Mesenchymal stem cell (in vitro differentiated cells and primary cell): ENCODE measurements around the gene ARHGAP4.

Experiments used
- DNase-seq: peaks from one replicate; pipeline ENCODE4 v3.0.0-alpha.2; 2013
- H2AFZ ChIP-seq: one replicate; pipeline ENCODE4 v1.6.1; 2013; ENCODE audit warnings: low read depth, mild to moderate bottlenecking, control low read depth, inconsistent platforms, low read length, moderate library complexity
- H2AK5ac ChIP-seq: 2 replicates; pipeline ENCODE4 v1.6.1; 2013; ENCODE audit warnings: low read length, moderate library complexity, mild to moderate bottlenecking, inconsistent platforms; ENCODE audit not compliant: severe bottlenecking
- H2BK120ac ChIP-seq: one replicate; pipeline ENCODE4 v1.6.1; 2013; ENCODE audit warnings: low read depth, mild to moderate bottlenecking, inconsistent platforms, low read length, moderate library complexity
- H2BK12ac ChIP-seq, 2 experiments: one replicate each; pipeline ENCODE4 v1.6.1; 2013; ENCODE audit warnings: inconsistent platforms in 2 of 2, low read length in 2 of 2, mild to moderate bottlenecking in 2 of 2, moderate library complexity in 2 of 2, control low read depth in 1 of 2
- H2BK15ac ChIP-seq: one replicate; pipeline ENCODE4 v1.6.1; 2013; ENCODE audit warnings: mild to moderate bottlenecking, low read depth, inconsistent platforms; ENCODE audit not compliant: poor library complexity, severe bottlenecking
- H2BK5ac ChIP-seq: 2 replicates; pipeline ENCODE4 v1.6.1; 2013; ENCODE audit warnings: low read depth, mild to moderate bottlenecking, low read length, control low read depth, inconsistent platforms; ENCODE audit not compliant: poor library complexity, severe bottlenecking
- H3K14ac ChIP-seq, 2 experiments: one replicate each; pipeline ENCODE4 v1.6.1; 2013; ENCODE audit warnings: inconsistent platforms in 2 of 2, low read length in 2 of 2, control low read depth in 1 of 2, mild to moderate bottlenecking in 1 of 2, moderate library complexity in 1 of 2
- H3K18ac ChIP-seq, 2 experiments: one replicate each; pipeline ENCODE4 v1.6.1; 2013; ENCODE audit warnings: inconsistent platforms in 2 of 2, low read length in 2 of 2, control low read depth in 1 of 2, low read depth in 1 of 2, mild to moderate bottlenecking in 1 of 2
- H3K23ac ChIP-seq, 2 experiments: one replicate each; pipeline ENCODE4 v1.6.1; 2013; ENCODE audit warnings: inconsistent platforms in 2 of 2, low read length in 2 of 2, mild to moderate bottlenecking in 2 of 2, moderate library complexity in 2 of 2, control low read depth in 1 of 2
- H3K27ac ChIP-seq: 2 replicates; pipeline ENCODE4 v1.5.1; 2013; ENCODE audit warnings: mild to moderate bottlenecking, moderate library complexity, low read length, control low read depth, inconsistent platforms; ENCODE audit not compliant: poor library complexity, severe bottlenecking
- H3K27me3 ChIP-seq, 2 experiments: 2 replicates each; pipeline versions ENCODE4 v1.6.1 to v1.7.0; 2013; ENCODE audit warnings: low read length in 2 of 2, mild to moderate bottlenecking in 2 of 2, moderate library complexity in 2 of 2, control low read depth in 1 of 2, inconsistent platforms in 1 of 2; ENCODE audit not compliant: control insufficient read depth in 1 of 2, insufficient read depth in 1 of 2
- H3K36me3 ChIP-seq, 2 experiments: 2 replicates each; pipeline versions ENCODE4 v1.6.1 to v1.7.0; 2013; ENCODE audit warnings: low read length in 2 of 2, control low read depth in 1 of 2, inconsistent platforms in 1 of 2, low read depth in 1 of 2, mild to moderate bottlenecking in 1 of 2; ENCODE audit not compliant: insufficient read depth in 2 of 2, control insufficient read depth in 1 of 2
- H3K4ac ChIP-seq, 2 experiments: one replicate each; pipeline ENCODE4 v1.6.1; 2013; ENCODE audit warnings: inconsistent platforms in 2 of 2, low read length in 2 of 2, mild to moderate bottlenecking in 2 of 2, moderate library complexity in 2 of 2, control low read depth in 1 of 2, low read depth in 1 of 2
- H3K4me1 ChIP-seq: 2 replicates; pipeline ENCODE4 v1.6.1; 2013; ENCODE audit warnings: low read depth, low read length, control low read depth; ENCODE audit not compliant: control insufficient read depth, insufficient read depth
- H3K4me2 ChIP-seq: 2 replicates; pipeline ENCODE4 v1.6.1; 2013; ENCODE audit warnings: low read length, mild to moderate bottlenecking, inconsistent platforms; ENCODE audit not compliant: poor library complexity, severe bottlenecking
- H3K4me3 ChIP-seq, 2 experiments: 2 replicates each; pipeline versions ENCODE4 v1.5.1 to v1.7.0; 2013; ENCODE audit warnings: low read length in 2 of 2, mild to moderate bottlenecking in 2 of 2, control low read depth in 1 of 2, low read depth in 1 of 2; ENCODE audit not compliant: insufficient read depth in 1 of 2
- H3K79me1 ChIP-seq: replicated peaks from 2 replicates; pipeline ENCODE4 v1.6.1; 2013; ENCODE audit warnings: mild to moderate bottlenecking, control low read depth, low read length, inconsistent platforms; ENCODE audit not compliant: poor library complexity, severe bottlenecking
- H3K9ac ChIP-seq: 2 replicates; pipeline ENCODE4 v1.7.0; 2013; ENCODE audit warnings: mild to moderate bottlenecking, low read length, moderate library complexity
- H3K9me3 ChIP-seq: 2 replicates; pipeline ENCODE4 v1.7.0; 2013; ENCODE audit warnings: mild to moderate bottlenecking, low read length; ENCODE audit not compliant: control insufficient read depth
- H4K8ac ChIP-seq: one replicate; pipeline ENCODE4 v1.6.1; 2013; ENCODE audit warnings: inconsistent platforms, mild to moderate bottlenecking, low read length, moderate library complexity
- H4K91ac ChIP-seq: one replicate; pipeline ENCODE4 v1.6.1; 2013; ENCODE audit warnings: mild to moderate bottlenecking, low read length, inconsistent platforms
- WGBS: methylation state at CpG from one replicate; pipeline ENCODE4 v1.1.7; 2013; ENCODE audit warnings: mixed read lengths; 5-methylcytosine and 5-hydroxymethylcytosine counted together

Gene ARHGAP4

DNA sequence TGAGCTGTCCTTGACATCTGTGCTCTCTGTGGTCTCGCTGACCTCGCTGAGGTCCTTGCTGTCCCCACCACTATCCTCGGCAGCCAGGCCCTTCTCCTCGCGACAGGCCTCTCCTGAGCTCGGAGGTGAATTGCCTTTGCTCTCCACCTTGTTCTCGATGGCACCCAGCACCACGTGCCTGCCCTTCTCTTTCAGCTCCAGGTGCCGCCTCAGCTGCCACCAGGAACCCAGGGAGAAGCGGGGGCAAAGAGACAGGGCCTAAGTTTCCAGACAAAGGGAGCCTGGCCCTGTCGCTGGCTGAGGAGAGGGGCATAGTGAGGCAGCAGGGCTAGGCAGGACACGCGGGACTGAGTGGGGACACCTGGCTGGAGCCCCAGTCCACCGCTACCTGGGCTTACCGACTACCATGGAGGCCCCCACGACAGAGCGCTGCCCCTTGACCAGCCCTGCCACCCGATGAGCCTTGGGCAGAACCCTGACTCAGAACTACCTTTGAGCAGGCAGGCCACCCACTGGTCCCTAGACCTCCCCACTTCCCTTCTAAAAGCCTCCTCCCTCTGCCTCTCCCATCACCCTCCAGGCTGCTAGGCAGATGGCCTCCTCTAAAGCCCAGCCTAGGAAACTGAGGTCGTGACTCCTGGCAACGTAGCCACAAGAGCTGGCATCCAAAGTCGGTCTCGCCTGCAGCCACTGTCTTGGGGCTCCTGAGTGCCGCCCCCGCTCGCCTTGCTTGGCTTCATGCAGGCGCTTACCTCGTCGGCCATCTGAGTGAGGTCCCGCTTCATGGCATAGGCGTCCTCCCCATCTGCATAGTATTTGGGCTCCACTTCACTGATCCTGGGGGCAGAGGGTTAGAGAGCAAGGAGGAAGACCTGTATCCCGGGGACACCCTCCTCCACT lies 4.2 kb upstream of the ARHGAP4 start:
- Histone ChIP-seq H3K4ac (no peak overlapping the region), H3K23ac (no peak overlapping the region), H2BK12ac (no peak overlapping the region), H4K91ac (no peak overlapping the region), H3K27ac (no peak overlapping the region), H3K27me3 (peaks cover 0 to 10% of the 10 kb centered on the region in 2 experiments), H2BK120ac (no peak overlapping the region), H4K8ac (no peak overlapping the region), H3K79me1 (peaks cover 5% of the 10 kb centered on the region), H2AK5ac (no peak overlapping the region), H3K36me3 (peaks cover 34 to 37% of the 10 kb centered on the region in 2 experiments), H3K14ac (no peak overlapping the region), H2BK15ac (no peak overlapping the region), H3K4me3 (no peak overlapping the region), H3K18ac (no peak overlapping the region), H3K9ac (no peak overlapping the region), H3K4me2 (no peak overlapping the region), H3K9me3 (no peaks in the 10 kb centered on the region), H2AFZ (no peak overlapping the region), H2BK5ac (no peak overlapping the region), H3K4me1 (peaks cover 23% of the 10 kb centered on the region)
- WGBS, result 89% methylated on average over 25 of the region's 31 CpGs
- no peak for DNase-seq

DNA sequence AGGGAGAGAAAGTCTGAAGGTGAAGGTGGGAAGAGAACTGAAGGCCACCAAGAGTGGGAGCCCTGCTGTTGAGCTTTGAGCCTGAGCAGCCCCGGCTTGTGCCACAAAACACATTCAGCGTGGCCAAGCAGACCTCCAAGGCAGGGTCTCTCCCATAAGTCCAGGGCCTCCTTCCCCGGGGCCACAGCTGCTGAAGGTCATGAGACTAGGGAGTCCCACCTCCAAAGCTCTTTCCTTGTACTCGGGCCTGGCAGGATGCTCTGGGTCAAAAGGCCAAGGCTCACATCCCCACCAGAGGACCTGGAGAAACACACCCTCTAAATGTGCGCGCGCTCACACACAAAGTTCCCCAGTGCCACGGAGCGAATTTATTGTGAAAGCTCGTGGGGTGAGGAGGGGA lies 3.5 kb upstream of the ARHGAP4 start:
- Histone ChIP-seq H2AK5ac (no peak overlapping the region), H3K4ac (no peak overlapping the region), H3K27ac (no peak overlapping the region), H3K18ac (no peak overlapping the region), H3K27me3 (peaks cover 0 to 16% of the 10 kb centered on the region in 2 experiments), H3K9me3 (no peaks in the 10 kb centered on the region), H2BK120ac (no peak overlapping the region), H2BK12ac (no peak overlapping the region), H3K36me3 (peaks cover 34 to 37% of the 10 kb centered on the region in 2 experiments), H3K4me1 (peaks cover 22% of the 10 kb centered on the region), H4K91ac (no peak overlapping the region), H2AFZ (no peak overlapping the region), H2BK5ac (no peak overlapping the region), H3K14ac (no peak overlapping the region), H3K23ac (no peak overlapping the region), H3K4me2 (no peak overlapping the region), H2BK15ac (no peak overlapping the region), H4K8ac (no peak overlapping the region), H3K79me1 (peaks cover 5% of the 10 kb centered on the region), H3K4me3 (no peak overlapping the region), H3K9ac (no peak overlapping the region)
- WGBS, result 87% methylated on average over 4 of the region's 10 CpGs
- no peak for DNase-seq

DNA sequence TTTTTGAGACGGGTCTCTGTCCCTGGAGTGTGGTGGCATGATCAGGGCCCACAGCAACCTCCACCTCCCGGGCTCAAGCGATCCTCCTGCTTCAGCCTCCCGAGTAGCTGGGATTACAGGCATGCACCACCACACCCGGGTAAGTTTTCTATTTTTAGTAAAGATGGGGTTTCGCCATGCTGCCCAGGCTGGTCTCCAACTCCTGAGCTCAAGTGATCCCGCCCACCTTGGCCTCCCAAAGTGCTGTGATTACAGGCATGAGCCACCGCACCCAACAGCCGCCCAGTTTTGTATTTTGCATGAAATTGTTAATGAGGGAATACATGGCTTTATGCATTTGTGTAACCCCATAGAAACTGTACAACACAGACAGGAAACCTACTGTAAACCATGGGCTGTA lies 2.8 kb upstream of the ARHGAP4 start:
- H3K79me1 ChIP-seq, result peaks cover 5% of the 10 kb centered on the region
- peaks cover 0 to 23% of the 10 kb centered on the region in 2 experiments for H3K27me3 ChIP-seq
- no peak overlapping the region for H2AK5ac ChIP-seq
- H2BK15ac ChIP-seq, result no peak overlapping the region
- H3K18ac ChIP-seq, result no peak overlapping the region
- no peak overlapping the region for H3K4ac ChIP-seq
- no peak overlapping the region for H2BK120ac ChIP-seq
- no peak for DNase-seq
- peaks cover 34 to 37% of the 10 kb centered on the region in 2 experiments for H3K36me3 ChIP-seq
- H3K4me3 ChIP-seq, result no peak overlapping the region
- H3K4me2 ChIP-seq, result no peak overlapping the region
- H2BK12ac ChIP-seq, result no peak overlapping the region
- no peak overlapping the region for H4K8ac ChIP-seq
- no peak overlapping the region for H2BK5ac ChIP-seq
- H3K14ac ChIP-seq, result no peak overlapping the region
- WGBS, result 83% methylated on average over 5 of the region's 9 CpGs
- no peaks in the 10 kb centered on the region for H3K9me3 ChIP-seq
- no peak overlapping the region for H2AFZ ChIP-seq
- H3K27ac ChIP-seq, result no peak overlapping the region
- H4K91ac ChIP-seq, result no peak overlapping the region
- H3K4me1 ChIP-seq, result peaks cover 23% of the 10 kb centered on the region
- H3K23ac ChIP-seq, result no peak overlapping the region
- H3K9ac ChIP-seq, result no peak overlapping the region

DNA sequence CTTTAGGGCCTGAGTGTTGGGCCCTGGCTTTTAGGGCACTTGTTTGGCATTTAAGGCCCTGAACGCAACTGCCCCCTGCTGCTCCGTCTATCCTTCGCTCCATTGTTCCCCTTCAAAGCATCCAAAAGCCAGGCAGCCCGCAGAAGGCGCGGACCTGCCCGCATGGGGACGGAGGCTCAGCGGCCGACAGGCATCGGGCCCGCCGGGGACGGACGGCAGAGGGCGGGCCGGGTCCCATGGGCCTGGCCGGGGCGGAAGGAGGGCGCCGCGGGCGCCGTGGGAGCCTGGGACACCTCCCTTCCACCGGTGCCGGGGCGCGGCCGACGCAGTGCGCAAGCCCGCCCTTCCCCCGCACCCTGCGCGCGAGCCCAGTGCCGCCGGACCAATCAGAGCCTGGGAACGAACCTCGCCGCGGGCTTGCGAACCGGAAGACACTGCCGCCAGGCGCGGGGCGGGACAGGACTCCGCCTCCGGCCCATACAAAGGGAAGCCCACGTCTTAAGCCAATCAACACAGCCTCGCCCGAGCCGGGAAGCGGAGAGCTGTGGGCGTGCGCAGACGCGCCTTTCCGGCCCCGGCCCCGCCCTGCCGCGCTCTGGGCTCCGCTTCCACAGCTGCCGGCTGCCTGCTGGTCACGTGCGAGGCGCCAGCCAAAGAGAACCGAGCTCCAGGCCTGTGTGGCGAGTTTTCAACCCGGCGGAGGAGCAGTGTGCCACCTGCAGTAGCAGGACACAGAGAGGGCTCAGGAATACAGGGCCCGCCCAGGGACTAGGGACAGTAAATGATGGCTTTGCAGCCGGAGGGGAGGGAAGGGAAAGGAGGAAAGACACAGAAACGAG lies 2.1 kb upstream of the ARHGAP4 start:
- H2BK15ac ChIP-seq, result no peak overlapping the region
- peak overlapping the region; percentile 93 for H2BK120ac ChIP-seq
- peaks cover 0 to 29% of the 10 kb centered on the region in 2 experiments for H3K27me3 ChIP-seq
- H4K91ac ChIP-seq, result peak overlapping the region; percentile 98
- peak overlapping the region; percentile 55 to 85 for H3K4ac ChIP-seq
- H3K9me3 ChIP-seq, result no peaks in the 10 kb centered on the region
- peak overlapping the region; percentile 88 for H3K9ac ChIP-seq
- H3K4me2 ChIP-seq, result peak overlapping the region; percentile 87
- peak overlapping the region; percentile 98 for H4K8ac ChIP-seq
- peak overlapping the region; percentile 94 for H2BK5ac ChIP-seq
- H3K27ac ChIP-seq, result peak overlapping the region; percentile 89
- peak overlapping the region; percentile 82 to 97 for H3K18ac ChIP-seq
- peak overlapping the region; percentile 72 to 84 for H3K4me3 ChIP-seq
- H3K4me1 ChIP-seq, result peaks cover 27% of the 10 kb centered on the region
- H3K36me3 ChIP-seq, result peaks cover 34 to 37% of the 10 kb centered on the region in 2 experiments
- H2AK5ac ChIP-seq, result peak overlapping the region; percentile 50
- H2BK12ac ChIP-seq, result peak overlapping the region; percentile 6 to 66
- H3K14ac ChIP-seq, result peak overlapping the region in 1 of 2 experiments; percentile 93
- H3K79me1 ChIP-seq, result peaks cover 5% of the 10 kb centered on the region
- H3K23ac ChIP-seq, result no peak overlapping the region
- H2AFZ ChIP-seq, result no peak overlapping the region
- under 1% methylated on average over 37 of the region's 76 CpGs for WGBS
- DNase-seq, result peak; percentile 97
